ENCODE data around the gene RTL10. TPM values are rescaled to one million over a fixed set of nuclear protein-coding genes. Genes with fewer than 3 reads are reported as not detected.

RTL10 gene
- total and polyA plus RNA-seq, 2 of the 8 experiments (the other 6 are each of a cell fraction or from before 2014, with no cell fraction given), result 11.5 to 18.8 TPM

- CTCF ChIA-PET (ENCODE audit: partially characterized antibody), result interaction anchor here (0.8 to 10.1 kb wide), 15 partner anchors 8 to 224 kb away, joined by 3 to 69 read pairs (median 4); partner anchors contain the start of gene GP1BB
- Histone ChIP-seq H3K56ac (replicated peaks; ENCODE audit: insufficient read length, low read depth, low read length) (no peak overlapping the region), H2AFZ (ENCODE audit: low read length) (no peak overlapping the region), H3K4me3 (ENCODE audit: extremely low read depth in 1 of 4, insufficient read depth in 2 of 4, low read depth in 3 of 4, low read length in 4 of 4) (no peak overlapping the region), H2BK120ac (replicated peaks; ENCODE audit: low read depth, low read length) (no peak overlapping the region), H4K20me1 (replicated peaks in 1 of 2; ENCODE audit: control insufficient read depth in 1 of 2, insufficient read depth in 2 of 2, low read length in 2 of 2) (peaks cover 0 to 1% of the 10 kb centered on the region in 2 experiments), H3K4ac (replicated peaks; ENCODE audit: insufficient read length, low read depth, low read length) (no peak overlapping the region), H2AK5ac (ENCODE audit: low read depth, low read length) (no peak overlapping the region), H3K4me1 (replicated peaks in 1 of 4; ENCODE audit: control insufficient read depth in 3 of 4, insufficient read depth in 4 of 4, low read length in 3 of 4) (peaks cover 5 to 12% (median 12%) of the 10 kb centered on the region in 4 experiments), H4K8ac (ENCODE audit: extremely low read depth, insufficient read depth, low read length) (no peak overlapping the region), H3K27ac (ENCODE audit: low read depth, low read length) (no peak overlapping the region), H3K27me3 (replicated peaks in 1 of 4; ENCODE audit: control insufficient read depth in 3 of 4, extremely low read depth in 1 of 4, insufficient read depth in 3 of 4, low read length in 3 of 4) (no peaks in the 10 kb centered on the region; a peak in 1 of 7 replicates), H4K91ac (replicated peaks; ENCODE audit: insufficient read length, low read length) (no peak overlapping the region), H3K4me2 (ENCODE audit: insufficient read depth in 1 of 2, low read depth in 2 of 2, low read length in 2 of 2) (no peak overlapping the region), H3K79me2 (ENCODE audit: control insufficient read depth in 1 of 2, insufficient read depth in 2 of 2, low read length in 2 of 2) (no peaks in the 10 kb centered on the region), H3K23ac (ENCODE audit: insufficient read length) (no peak overlapping the region), H2BK5ac (ENCODE audit: low read depth, low read length) (no peak overlapping the region), H2BK20ac (ENCODE audit: low read length) (no peak overlapping the region), H3K9me3 (ENCODE audit: insufficient read depth in 2 of 2, low read depth in 1 of 2, low read length in 1 of 2) (no peaks in the 10 kb centered on the region), H2BK12ac (ENCODE audit: low read depth, low read length) (peak overlapping the region; percentile 60; the same call in 1 of the 2 replicates), H4K5ac (ENCODE audit: insufficient read length, low read depth, low read length) (no peak overlapping the region), H3K23me2 (ENCODE audit: low read depth, low read length) (peaks cover 1% of the 10 kb centered on the region; the same call in 1 of the 2 replicates), H2BK15ac (ENCODE audit: low read length) (peak overlapping the region; percentile 72; the same call in 1 of the 2 replicates), H3K36me3 (ENCODE audit: control insufficient read depth in 2 of 4, insufficient read depth in 4 of 4, low read length in 3 of 4) (no peaks in the 10 kb centered on the region), H3K18ac (ENCODE audit: extremely low read depth, low read length) (0 out of 2 replicates have a peak overlapping the region, but pooled peaks have one; percentile 28), H3K79me1 (ENCODE audit: low read depth, low read length) (no peaks in the 10 kb centered on the region), H3K14ac (ENCODE audit: insufficient read length) (no peak overlapping the region), H3K9ac (replicated peaks in 1 of 4; ENCODE audit: extremely low read depth in 1 of 4, low read depth in 3 of 4, low read length in 3 of 4) (no peak overlapping the region)
- POLR2A ChIA-PET (ENCODE audit: partially characterized antibody), result interaction anchor here (0.8 to 1.1 kb wide), 3 partner anchors 16 to 158 kb away, joined by 3 read pairs; no protein-coding TSS in a partner anchor
- peak in 1 of 2 experiments; percentile 40 for DNase-seq (ENCODE audit: low read depth in 1 of 2, low spot score in 2 of 2)
- 84% methylated on average over 16 of the region's 16 CpGs; no CpG with 5 or more reads in 1 of the 2 experiments for WGBS, 2 experiments (ENCODE audit: extremely low coverage in 1 of 2, insufficient coverage in 1 of 2, insufficient read length in 1 of 2, insufficient replicate concordance in 2 of 2, low coverage in 1 of 2, low lambda C conversion rate in 2 of 2, missing lambda C conversion rate in 1 of 2)
- no peak for TF ChIP-seq CREB1 (IDR thresholded peaks at IDR 0.05)
- no peak for TF ChIP-seq ATF3 (IDR thresholded peaks at IDR 0.05; ENCODE audit: insufficient read depth, low read depth, low read length)
- no peak for TF ChIP-seq ATF2 (IDR thresholded peaks at IDR 0.05; ENCODE audit: low read length)
- no peak for TF ChIP-seq BACH1 (IDR thresholded peaks at IDR 0.05; ENCODE audit: low read length)
- no peak for TF ChIP-seq MAFK (IDR thresholded peaks at IDR 0.05; ENCODE audit: low read depth, low read length)
- TF ChIP-seq GABPA (IDR thresholded peaks at IDR 0.05; ENCODE audit: borderline replicate concordance, insufficient read depth, low read length), result no peak
- FAIRE-seq, result no peak
Measured at GRCh38 chr22:19904174-19904856, 49.6 kb upstream of the RTL10 start.
